ENCODE measurements around the gene OR10J4. TPM values are rescaled to one million over a fixed set of nuclear protein-coding genes. Genes with fewer than 3 reads are reported as not detected.

The OR10J4 gene
- polyA plus RNA-seq, 2 of the 4 experiments (the other 2 are of a cell fraction): not detected

- TF ChIP-seq EP300 (IDR thresholded peaks at IDR 0.05) (no peak), GATA3 (IDR thresholded peaks at IDR 0.05; ENCODE audit: borderline replicate concordance) (no peak)
These were observed 38.0 kb downstream of the OR10J4 start (continued) for GRCh38 chr1:159469921-159470533.

- ATAC-seq (no peak), FAIRE-seq (no peak), DNase-seq (ENCODE audit: low read depth in 1 of 2, low spot score in 1 of 2) (no peak)
- CTCF ChIA-PET: no interaction called here
- no peak for TF ChIP-seq JUN (IDR thresholded peaks at IDR 0.05)
- TF ChIP-seq EHF (CRISPR knock-in tag; IDR thresholded peaks at IDR 0.05): no peak
- TF ChIP-seq E2F6 (IDR thresholded peaks at IDR 0.05; ENCODE audit: borderline replicate concordance, low read depth): no peak
- TF ChIP-seq KDM1A (IDR thresholded peaks at IDR 0.05; ENCODE audit: low read depth): no peak
- TF ChIP-seq HOXB13 (CRISPR knock-in tag; IDR thresholded peaks at IDR 0.05; ENCODE audit: low read depth): no peak
- no peak for TF ChIP-seq NR3C1 (IDR thresholded peaks at IDR 0.05)
- no peak for TF ChIP-seq ZC3H11A (IDR thresholded peaks at IDR 0.05)
- no peak for TF ChIP-seq FOXS1 (CRISPR knock-in tag; IDR thresholded peaks at IDR 0.05)
- TF ChIP-seq ATOH8 (CRISPR knock-in tag; IDR thresholded peaks at IDR 0.05; ENCODE audit: low read depth): no peak
- TF ChIP-seq ZFP36 (IDR thresholded peaks at IDR 0.05; ENCODE audit: borderline replicate concordance, partially characterized antibody): no peak
- TF ChIP-seq NFE2L2 (conservative IDR thresholded peaks at IDR 0.05; ENCODE audit: low read length): no peak
- TF ChIP-seq RNF2 (IDR thresholded peaks at IDR 0.05; ENCODE audit: borderline replicate concordance, low read depth): no peak
- no peak for TF ChIP-seq HDAC2 (IDR thresholded peaks at IDR 0.05)
- no peak for TF ChIP-seq NPAS2 (CRISPR knock-in tag; IDR thresholded peaks at IDR 0.05; ENCODE audit: borderline replicate concordance)
- TF ChIP-seq CEBPB (IDR thresholded peaks at IDR 0.05): no peak
- TF ChIP-seq REST (IDR thresholded peaks at IDR 0.05): no peak
- TF ChIP-seq HEYL (CRISPR knock-in tag; IDR thresholded peaks at IDR 0.05): no peak
- TF ChIP-seq EHMT2 (IDR thresholded peaks at IDR 0.05; ENCODE audit: low read depth): no peak
- no peak for TF ChIP-seq CBX8 (IDR thresholded peaks at IDR 0.05)
- Histone ChIP-seq H3K4me2 (no peak overlapping the region), H3K4me3 (no peak overlapping the region), H3K9me3 (no peaks in the 10 kb centered on the region), H3K4me1 (no peaks in the 10 kb centered on the region), H3K27ac (no peak overlapping the region)
- POLR2A ChIA-PET: no interaction called here
- 35% methylated on average over 1 of the region's 1 CpG for WGBS (ENCODE audit: missing lambda C conversion rate)
These were observed 41.3 kb downstream of the OR10J4 start for GRCh38 chr1:159473335-159473734.

GRCh38 chr1:159474926-159475325 is 42.9 kb downstream of the OR10J4 start:
- no peaks in the 10 kb centered on the region for H3K4me1 ChIP-seq
- no peak overlapping the region for H3K4me3 ChIP-seq
- 10% methylated on average over 1 of the region's 1 CpG for WGBS (ENCODE audit: missing lambda C conversion rate)
- H3K27ac ChIP-seq: no peak overlapping the region
- ATAC-seq: no peak
- H3K9me3 ChIP-seq: no peaks in the 10 kb centered on the region
- no peak overlapping the region for H3K4me2 ChIP-seq
- ChIA-PET POLR2A (no interaction called here), CTCF (interaction anchor here (0.7 to 1.5 kb wide), 2 partner anchors 12 to 277 kb away, joined by 3 to 4 read pairs; no protein-coding TSS in a partner anchor)
- FAIRE-seq: no peak
- no peak for DNase-seq (ENCODE audit: low read depth in 1 of 2, low spot score in 1 of 2)
- no peak for TF ChIP-seq HOXB13 (CRISPR knock-in tag; IDR thresholded peaks at IDR 0.05; ENCODE audit: low read depth)
- no peak for TF ChIP-seq ATOH8 (CRISPR knock-in tag; IDR thresholded peaks at IDR 0.05; ENCODE audit: low read depth)
- TF ChIP-seq RNF2 (IDR thresholded peaks at IDR 0.05; ENCODE audit: borderline replicate concordance, low read depth): no peak
- TF ChIP-seq MAZ (IDR thresholded peaks at IDR 0.05; ENCODE audit: borderline replicate concordance, low read depth, low read length): no peak
- TF ChIP-seq KDM5A (IDR thresholded peaks at IDR 0.05): no peak
- no peak for TF ChIP-seq JUNB (IDR thresholded peaks at IDR 0.05)
- TF ChIP-seq NFE2L2 (conservative IDR thresholded peaks at IDR 0.05; ENCODE audit: low read length): no peak
- TF ChIP-seq E2F6 (IDR thresholded peaks at IDR 0.05; ENCODE audit: borderline replicate concordance, low read depth): no peak
- no peak for TF ChIP-seq HEYL (CRISPR knock-in tag; IDR thresholded peaks at IDR 0.05)
- no peak for TF ChIP-seq REST (IDR thresholded peaks at IDR 0.05)
- no peak for TF ChIP-seq HOXA7 (CRISPR knock-in tag; IDR thresholded peaks at IDR 0.05)
